Measurements from ENCODE around the gene IGF2. TPM values are rescaled to one million over a fixed set of nuclear protein-coding genes. Genes with fewer than 3 reads are reported as not detected.

Gene IGF2
- total and polyA plus RNA-seq, 7 donors = 5.9 to 471 (median 60.2) TPM

- 75 to 80% (median 76%) methylated on average over 27 to 33 of the region's 33 CpGs for WGBS, 3 donors
Observed at GRCh38 chr11:2168286-2169004, 29.3 kb upstream of the IGF2 start.

GRCh38 chr11:2167141-2168045, 28.2 kb upstream of the IGF2 start:
- H3K4me3 ChIP-seq = no peak overlapping the region
- no peaks in the 10 kb centered on the region for H3K36me3 ChIP-seq (ENCODE audit: insufficient read depth in 1 of 2, low read depth in 1 of 2)
- TF ChIP-seq CTCF (IDR thresholded peaks at IDR 0.05) = no peak
- no peak for ATAC-seq
- H3K4me1 ChIP-seq = peaks cover 5% of the 10 kb centered on the region
- peaks cover 0 to 73% (median 9%) of the 10 kb centered on the region in 3 donors for H3K27me3 ChIP-seq (ENCODE audit: insufficient read depth in 3 of 3, low read length in 2 of 3)
- 61 to 67% (median 62%) methylated on average over 30 to 31 of the region's 31 CpGs for WGBS, 3 donors
- H3K9me3 ChIP-seq = no peaks in the 10 kb centered on the region
- DNase-seq = no peak
- H3K27ac ChIP-seq = no peak overlapping the region
- intact Hi-C loops (cut with DNase I) = loop anchor here in 1 of 2 donors (10.0 kb wide), 1 partner anchor 247 kb away; no protein-coding TSS in a partner anchor

More at GRCh38 chr11:2168286-2169004, 29.3 kb upstream of the IGF2 start:
- no peak overlapping the region for H3K4me3 ChIP-seq
- H3K36me3 ChIP-seq (ENCODE audit: insufficient read depth in 1 of 2, low read depth in 1 of 2) = no peaks in the 10 kb centered on the region
- no peak overlapping the region for H3K27ac ChIP-seq
- H3K9me3 ChIP-seq = no peaks in the 10 kb centered on the region
- H3K4me1 ChIP-seq = peaks cover 5% of the 10 kb centered on the region
- intact Hi-C loops (cut with DNase I) = loop anchor here in 1 of 2 donors (10.0 kb wide), 1 partner anchor 246 kb away; no protein-coding TSS in a partner anchor
- DNase-seq (no peak), ATAC-seq (no peak)
- H3K27me3 ChIP-seq (ENCODE audit: insufficient read depth in 3 of 3, low read length in 2 of 3) = peaks cover 0 to 75% (median 10%) of the 10 kb centered on the region in 3 donors
- TF ChIP-seq CTCF (IDR thresholded peaks at IDR 0.05) = no peak

GRCh38 chr11:2166091-2166851, 27.1 kb upstream of the IGF2 start:
- ATAC-seq = peak; percentile 43 to 72 (median 48)
- no peaks in the 10 kb centered on the region for H3K36me3 ChIP-seq (ENCODE audit: insufficient read depth in 1 of 2, low read depth in 1 of 2)
- DNase-seq = no peak
- intact Hi-C loops (cut with DNase I) = loop anchor here in 1 of 2 donors (10.0 kb wide), 1 partner anchor 249 kb away; no protein-coding TSS in a partner anchor
- peak overlapping the region; percentile 49 for H3K4me3 ChIP-seq
- 6 to 8% (median 7%) methylated on average over 52 to 70 of the region's 70 CpGs for WGBS, 3 donors
- TF ChIP-seq CTCF (IDR thresholded peaks at IDR 0.05) = peak; percentile 53
- peaks cover 5% of the 10 kb centered on the region for H3K4me1 ChIP-seq
- H3K27ac ChIP-seq = no peak overlapping the region
- no peaks in the 10 kb centered on the region for H3K9me3 ChIP-seq
- peaks cover 0 to 68% (median 9%) of the 10 kb centered on the region in 3 donors for H3K27me3 ChIP-seq (ENCODE audit: insufficient read depth in 3 of 3, low read length in 2 of 3)

GRCh38 chr11:2165571-2165970, 26.4 kb upstream of the IGF2 start:
- no peaks in the 10 kb centered on the region for H3K9me3 ChIP-seq
- intact Hi-C loops (cut with DNase I) = loop anchor here in 1 of 2 donors (10.0 kb wide), 1 partner anchor 249 kb away; no protein-coding TSS in a partner anchor
- no peaks in the 10 kb centered on the region for H3K36me3 ChIP-seq (ENCODE audit: insufficient read depth in 1 of 2, low read depth in 1 of 2)
- no peak overlapping the region for H3K27ac ChIP-seq
- ATAC-seq (no peak), DNase-seq (no peak)
- H3K4me1 ChIP-seq = peaks cover 5% of the 10 kb centered on the region
- WGBS, 3 donors = 66 to 69% (median 67%) methylated on average over 13 of the region's 13 CpGs
- H3K27me3 ChIP-seq (ENCODE audit: insufficient read depth in 3 of 3, low read length in 2 of 3) = peaks cover 0 to 63% (median 9%) of the 10 kb centered on the region in 3 donors
- no peak overlapping the region for H3K4me3 ChIP-seq
- TF ChIP-seq CTCF (IDR thresholded peaks at IDR 0.05) = no peak
